GM19025 (cell line): ENCODE data around the gene SYT7.

Source experiments
- ATAC-seq: cut with Tn5 transposase; IDR thresholded peaks from one replicate; pipeline ENCODE4 v1.9.1; 2021; ENCODE audit warnings: mild to moderate bottlenecking, low read depth, moderate library complexity; ENCODE audit not compliant: unreplicated experiment

The SYT7 gene

GRCh38 chr11:61586792-61587430 lies 6.0 kb upstream of the SYT7 start:
- ATAC-seq = no peak

GRCh38 chr11:61585115-61585514 lies 4.2 kb upstream of the SYT7 start:
- ATAC-seq = no peak

DNA sequence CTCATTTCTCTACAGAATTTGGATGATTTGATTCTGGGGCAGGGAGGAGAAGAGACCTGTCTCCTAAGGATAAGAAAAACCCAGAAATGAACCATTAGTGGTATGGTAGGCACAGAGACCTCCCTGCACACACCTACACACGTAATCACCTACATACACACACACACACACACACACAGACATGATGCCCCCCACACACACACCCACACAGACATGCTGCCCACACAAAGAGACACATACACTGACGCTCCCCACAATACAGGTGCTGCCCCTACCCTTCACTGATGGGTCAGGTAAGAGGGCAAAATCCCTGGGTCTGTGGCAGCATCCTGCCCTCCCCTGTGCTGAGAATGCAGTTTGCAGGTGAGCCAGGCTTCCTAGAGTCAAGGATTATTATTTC lies 1.1 kb upstream of the SYT7 start:
- no peak for ATAC-seq

GRCh38 chr11:61580271-61580888 lies 496 bp downstream of the SYT7 start:
- no peak for ATAC-seq

GRCh38 chr11:61579676-61580270 lies 1.1 kb downstream of the SYT7 start:
- no peak for ATAC-seq

DNA sequence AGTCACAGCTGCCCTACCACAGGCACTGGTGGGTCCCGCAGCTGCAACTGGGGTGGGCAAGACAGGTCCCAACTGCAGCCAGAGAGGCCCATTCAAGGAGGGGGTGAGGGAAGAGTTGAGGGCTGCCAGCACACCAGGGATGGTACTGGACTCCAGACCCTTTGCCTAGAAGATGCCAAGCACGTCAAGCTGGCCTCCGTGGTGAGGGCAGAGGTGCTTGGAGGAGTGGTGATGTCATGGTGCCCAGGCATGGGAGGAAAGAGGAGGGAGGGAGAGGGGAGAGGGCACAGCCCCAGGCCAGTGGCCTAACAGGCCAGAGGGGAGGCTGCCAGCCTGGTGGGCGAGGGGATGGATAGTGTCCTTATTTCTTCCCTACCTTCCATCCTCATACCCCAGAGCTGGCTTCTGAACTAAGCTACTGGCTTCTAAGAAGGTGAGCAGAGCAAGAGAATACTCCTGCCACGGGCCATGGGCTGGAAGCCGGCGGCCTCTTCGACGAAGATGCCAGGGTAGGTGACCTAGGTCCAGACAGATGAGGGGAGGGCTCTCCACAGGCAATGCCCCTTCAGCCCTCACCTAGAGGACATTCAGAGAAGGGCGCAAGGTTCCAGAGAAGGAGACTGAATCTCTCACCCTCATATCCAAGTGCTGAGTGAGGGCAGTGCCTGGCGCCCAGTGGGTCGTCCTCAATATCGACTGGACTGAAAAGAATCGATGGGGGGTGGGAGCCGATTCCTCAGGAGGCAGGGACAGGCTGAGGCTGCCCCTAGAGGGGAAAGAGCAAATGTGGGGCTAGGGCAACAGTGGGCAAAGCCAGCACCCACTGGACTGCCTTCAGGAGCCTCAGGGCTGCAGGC lies 1.8 kb downstream of the SYT7 start:
- no peak for ATAC-seq

DNA sequence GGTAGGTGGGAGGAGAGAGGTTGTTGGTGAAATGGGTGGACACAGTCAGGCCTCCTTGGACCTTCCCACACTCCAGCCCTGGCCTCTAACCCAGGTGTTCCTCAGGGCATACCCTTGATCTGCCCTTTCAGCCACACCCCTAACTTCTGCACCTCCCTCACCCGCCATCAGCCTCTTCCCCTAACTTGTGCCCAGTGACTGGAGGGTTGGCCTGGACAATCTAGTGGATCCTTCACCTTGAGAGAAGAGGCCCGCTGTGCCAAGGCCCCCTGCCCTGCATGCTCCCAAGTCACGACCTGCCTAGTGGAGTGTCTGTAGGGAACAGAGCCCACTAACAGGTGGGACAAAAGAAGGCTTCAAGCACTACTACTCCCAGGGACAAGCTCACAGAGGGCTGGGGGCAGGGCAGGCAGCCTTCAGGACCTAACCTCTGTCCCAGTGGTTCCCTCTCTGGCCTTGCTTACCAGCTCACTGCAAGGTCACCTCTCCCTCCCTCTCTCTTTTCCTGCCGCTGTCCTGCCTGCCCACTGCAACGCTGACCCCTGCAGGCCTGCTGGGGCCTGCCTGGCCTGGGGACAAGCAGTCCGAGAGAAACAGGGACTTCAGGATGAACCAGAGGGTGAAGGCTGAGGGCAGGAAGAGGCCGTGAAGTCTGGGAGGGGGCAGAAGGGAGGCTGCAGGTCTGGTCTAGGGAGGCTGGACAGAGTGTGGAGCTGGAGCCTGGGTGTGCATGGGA lies 3.3 kb downstream of the SYT7 start:
- no peak for ATAC-seq

DNA sequence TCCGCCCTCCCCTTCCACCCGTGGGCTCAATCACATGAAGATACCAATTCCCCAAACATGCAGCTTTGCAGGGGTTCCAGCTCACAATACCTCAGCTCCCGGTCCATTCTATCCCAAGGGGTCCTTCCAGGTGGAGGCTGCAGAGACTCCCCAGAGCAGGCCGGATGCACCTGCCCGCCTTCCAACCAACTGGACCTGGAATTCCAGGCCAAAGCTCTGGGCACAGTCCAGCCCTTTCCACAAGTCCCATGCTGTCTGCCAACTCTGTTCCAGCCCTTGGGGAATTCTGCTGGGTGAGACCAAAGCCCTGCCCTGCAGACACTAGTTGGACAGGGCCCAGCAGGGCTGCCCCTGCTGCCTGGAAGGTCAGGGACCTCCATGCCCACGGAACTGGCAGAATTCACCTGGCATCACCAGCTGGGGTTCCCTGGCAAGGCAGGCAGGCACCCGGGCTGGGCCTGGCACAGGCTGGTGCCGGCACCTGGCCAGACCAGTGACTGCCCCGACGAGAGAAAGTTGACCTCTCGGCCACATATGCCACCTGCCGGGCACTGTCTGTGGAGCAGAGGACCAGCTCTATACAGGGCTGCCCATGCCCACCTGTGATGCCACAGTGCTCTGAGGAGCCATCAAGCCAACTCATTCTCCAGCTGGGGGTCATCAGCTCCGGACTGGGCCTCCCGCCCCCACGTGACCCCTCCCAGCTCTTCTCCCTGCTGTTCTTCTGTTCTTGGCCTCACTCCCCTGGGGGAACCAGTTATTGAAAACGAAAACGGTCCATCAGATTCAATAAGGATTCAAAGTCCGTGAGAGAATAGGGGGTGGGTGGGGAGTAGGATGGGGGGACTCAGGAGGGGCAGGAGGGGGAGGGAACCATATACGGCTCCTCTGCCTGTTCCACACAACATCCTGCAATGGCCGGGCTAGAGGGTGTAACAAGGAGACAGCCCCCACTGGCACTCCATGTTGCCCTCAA lies 4.7 kb downstream of the SYT7 start:
- ATAC-seq = no peak

DNA sequence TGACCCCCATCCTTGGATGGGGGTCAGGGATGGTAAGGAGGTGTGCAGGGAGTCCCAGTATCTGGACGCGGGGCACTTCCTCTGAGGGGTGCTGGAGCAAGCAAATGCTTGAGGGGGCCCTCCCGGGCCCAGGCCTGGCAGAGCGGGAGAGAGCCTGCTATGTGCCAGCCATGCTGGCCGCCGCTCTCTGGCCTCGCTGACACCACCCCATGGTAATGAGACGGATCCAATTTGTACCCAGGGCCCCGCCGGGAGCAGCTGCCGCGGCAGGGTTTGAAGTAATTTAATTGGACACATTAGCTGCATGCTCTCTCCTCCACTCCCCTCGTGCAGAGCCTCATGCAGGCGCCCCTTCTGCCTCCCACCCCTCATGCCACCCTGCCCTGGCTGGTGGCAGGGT lies 6.3 kb downstream of the SYT7 start:
- ATAC-seq = no peak

DNA sequence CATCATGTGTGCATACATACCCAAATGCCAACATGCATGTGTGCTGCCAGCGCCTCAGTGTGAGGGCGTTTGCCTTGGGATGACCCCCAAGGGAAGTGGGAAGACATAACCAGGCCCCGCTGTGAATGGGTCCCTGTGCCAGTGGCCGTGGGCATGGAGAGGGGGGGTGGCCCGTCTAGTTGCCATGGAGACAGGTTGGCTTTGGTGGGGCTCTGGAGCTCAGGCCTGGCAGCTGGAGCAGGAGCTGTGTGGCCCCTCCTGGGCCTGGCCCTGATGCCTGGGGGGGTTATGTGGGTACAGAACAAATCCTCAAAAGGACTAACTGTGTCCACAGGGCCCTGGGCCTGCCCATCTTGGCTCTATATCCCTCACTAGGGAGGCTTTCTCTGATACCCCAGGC lies 8.0 kb downstream of the SYT7 start:
- ATAC-seq = no peak

GRCh38 chr11:61571869-61572268 lies 9.0 kb downstream of the SYT7 start:
- no peak for ATAC-seq

- ATAC-seq = no peak
Measured at GRCh38 chr11:61571337-61571736, 9.5 kb downstream of the SYT7 start.

- no peak for ATAC-seq
Measured at GRCh38 chr11:61569701-61570100, 11.2 kb downstream of the SYT7 start.

DNA sequence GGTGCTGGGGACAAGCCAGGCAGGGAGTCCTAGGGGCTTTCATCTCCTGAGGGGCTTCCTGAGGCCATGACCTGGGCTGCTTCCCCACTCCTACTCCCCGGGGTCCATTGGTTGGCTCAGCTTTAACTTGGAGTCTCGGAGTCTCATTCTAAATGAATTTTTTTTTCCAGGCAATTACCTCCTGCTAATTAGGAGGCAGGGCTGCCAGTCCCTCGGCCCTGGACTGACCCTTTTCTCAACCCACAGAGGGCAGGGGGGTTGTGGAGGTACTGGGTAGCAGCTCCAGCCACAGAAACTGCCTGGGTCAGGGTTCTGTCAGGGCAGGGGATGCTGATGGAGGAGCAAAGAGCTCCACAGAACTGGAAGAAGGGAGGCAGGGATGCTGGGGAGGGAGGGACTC lies 11.9 kb downstream of the SYT7 start:
- ATAC-seq = no peak

- ATAC-seq = no peak
Measured at GRCh38 chr11:61567286-61568061, 13.4 kb downstream of the SYT7 start.

GRCh38 chr11:61564936-61565696 lies 15.8 kb downstream of the SYT7 start:
- no peak for ATAC-seq

DNA sequence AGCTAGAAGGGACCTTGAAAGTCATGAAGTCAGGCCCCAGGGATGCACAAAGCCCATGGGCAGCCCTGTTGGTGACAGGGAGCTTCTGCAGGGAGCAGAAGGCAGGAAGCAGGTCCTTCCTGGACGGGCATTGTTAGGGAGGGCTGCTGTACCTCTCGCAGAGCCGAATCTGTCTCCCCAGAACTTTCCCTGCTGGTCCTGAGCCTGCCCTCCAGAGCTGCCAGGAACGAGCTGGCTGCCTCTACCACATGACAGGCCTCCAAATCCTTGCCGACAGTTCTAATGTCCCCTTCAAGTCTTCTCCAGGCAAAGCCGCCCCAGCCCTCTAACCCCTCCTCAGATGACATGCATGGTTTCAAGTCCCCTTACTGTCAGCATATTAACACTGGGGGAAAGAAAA lies 20.1 kb downstream of the SYT7 start:
- no peak for ATAC-seq

GRCh38 chr11:61556621-61557020 lies 24.3 kb downstream of the SYT7 start:
- no peak for ATAC-seq
